ENCODE measurements around the gene SPAG5. TPM values are rescaled to one million over a fixed set of nuclear protein-coding genes. Genes with fewer than 3 reads are reported as not detected.
A peak's percentile ranks its signal among the peaks of the same experiment; 100 is the strongest.
"Not testable (repeated sequence)": the region's sequence is repeated elsewhere in the genome, so short reads cannot be mapped to it uniquely, and the experiment has no call there.

Gene SPAG5
- total RNA-seq, 2 donors from 2014 or later = 80.7 to 198 TPM

GRCh38 chr17:28622186-28622585, 23.4 kb upstream of the SPAG5 start:
- Mint-ChIP-seq H3K4me1 (ENCODE audit: low read depth in 2 of 2) (peaks cover 0 to 5% of the 10 kb centered on the region in 2 donors), H3K4me3 (no peak overlapping the region), H3K27me3 (no peaks in the 10 kb centered on the region), H3K27ac (no peak overlapping the region), H3K9me3 (no peaks in the 10 kb centered on the region), H3K36me3 (peaks cover 42% of the 10 kb centered on the region)
- DNase-seq (ENCODE audit: low spot score) = no peak
- no peak for ATAC-seq

GRCh38 chr17:28620010-28620409, 21.2 kb upstream of the SPAG5 start:
- peaks cover 39% of the 10 kb centered on the region for H3K36me3 Mint-ChIP-seq
- no peaks in the 10 kb centered on the region for H3K9me3 Mint-ChIP-seq
- no peak overlapping the region for H3K27ac Mint-ChIP-seq
- H3K4me1 Mint-ChIP-seq (ENCODE audit: low read depth in 2 of 2) = peaks cover 0 to 2% of the 10 kb centered on the region in 2 donors
- no peaks in the 10 kb centered on the region for H3K27me3 Mint-ChIP-seq
- ATAC-seq (no peak), DNase-seq (ENCODE audit: low spot score) (no peak)
- no peak overlapping the region for H3K4me3 Mint-ChIP-seq

DNA sequence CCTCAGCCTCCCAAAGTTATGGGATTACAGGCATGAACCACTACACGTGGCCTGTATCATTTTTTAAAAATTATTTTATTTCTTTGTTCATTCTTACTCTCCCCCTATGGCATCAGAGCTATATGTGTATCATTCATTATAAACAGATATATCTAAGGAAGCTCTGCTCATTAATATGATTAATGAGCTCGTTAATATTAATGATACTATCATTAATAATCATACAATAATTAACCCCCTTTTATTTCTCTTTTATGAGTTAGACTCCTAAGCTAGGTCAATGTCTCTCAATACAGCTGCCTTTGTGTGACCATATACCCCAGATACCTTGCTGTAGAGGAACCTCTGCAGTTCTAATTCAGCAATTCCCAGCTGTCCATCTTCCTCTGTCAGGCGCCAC, 19.6 kb upstream of the SPAG5 start:
- peaks cover 0 to 4% of the 10 kb centered on the region in 2 donors for H3K4me1 Mint-ChIP-seq (ENCODE audit: low read depth in 2 of 2)
- no peak overlapping the region for H3K4me3 Mint-ChIP-seq
- H3K36me3 Mint-ChIP-seq = peaks cover 40% of the 10 kb centered on the region
- no peaks in the 10 kb centered on the region for H3K27me3 Mint-ChIP-seq
- H3K27ac Mint-ChIP-seq = no peak overlapping the region
- ATAC-seq (no peak), DNase-seq (ENCODE audit: low spot score) (no peak)
- no peaks in the 10 kb centered on the region for H3K9me3 Mint-ChIP-seq

GRCh38 chr17:28616281-28616680, 17.5 kb upstream of the SPAG5 start:
- peaks cover 0 to 4% of the 10 kb centered on the region in 2 donors for H3K4me1 Mint-ChIP-seq (ENCODE audit: low read depth in 2 of 2)
- H3K9me3 Mint-ChIP-seq = no peaks in the 10 kb centered on the region
- no peaks in the 10 kb centered on the region for H3K27me3 Mint-ChIP-seq
- DNase-seq (ENCODE audit: low spot score) (no peak), ATAC-seq (no peak)
- H3K4me3 Mint-ChIP-seq = no peak overlapping the region
- H3K27ac Mint-ChIP-seq = no peak overlapping the region
- peaks cover 30% of the 10 kb centered on the region for H3K36me3 Mint-ChIP-seq

DNA sequence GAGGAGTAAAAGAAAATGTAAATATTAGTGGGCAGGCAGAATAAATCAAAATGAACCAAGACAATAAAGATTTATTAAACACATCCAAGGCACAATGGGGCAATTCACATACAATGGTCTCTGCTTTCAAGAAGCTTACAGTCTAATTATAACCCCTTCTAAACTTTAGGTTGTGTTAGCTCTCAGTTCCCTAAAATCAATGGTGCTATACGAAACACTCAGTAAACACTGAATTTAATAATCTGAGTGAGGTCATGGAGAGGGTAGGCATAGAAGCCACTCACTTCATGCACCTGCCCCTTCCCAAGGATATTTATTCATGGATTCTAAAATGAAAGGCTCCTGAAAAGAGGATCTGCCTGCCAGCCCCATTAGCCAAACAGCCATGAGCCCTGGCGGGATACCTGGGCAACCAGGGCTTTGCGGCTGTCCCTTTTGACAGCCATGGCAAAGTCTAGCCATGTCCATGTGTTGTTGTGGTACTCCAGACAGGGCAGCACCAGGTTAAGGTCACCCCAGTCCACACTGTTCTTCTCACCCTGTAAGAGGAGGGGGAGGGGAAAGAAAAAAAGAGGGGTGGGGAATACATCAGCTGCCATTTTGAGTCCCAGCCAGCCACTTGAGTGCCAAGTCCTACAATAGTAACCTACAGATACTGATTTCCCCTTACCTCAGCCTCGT, 16.6 kb upstream of the SPAG5 start:
- no peaks in the 10 kb centered on the region for H3K9me3 Mint-ChIP-seq
- no peak for ATAC-seq
- H3K27ac Mint-ChIP-seq = no peak overlapping the region
- peaks cover 0 to 4% of the 10 kb centered on the region in 2 donors for H3K4me1 Mint-ChIP-seq (ENCODE audit: low read depth in 2 of 2)
- DNase-seq (ENCODE audit: low spot score) = no peak
- no peaks in the 10 kb centered on the region for H3K27me3 Mint-ChIP-seq
- no peak overlapping the region for H3K4me3 Mint-ChIP-seq
- peaks cover 24% of the 10 kb centered on the region for H3K36me3 Mint-ChIP-seq

- H3K4me1 Mint-ChIP-seq (ENCODE audit: low read depth in 2 of 2) = peaks cover 0 to 4% of the 10 kb centered on the region in 2 donors
- no peaks in the 10 kb centered on the region for H3K27me3 Mint-ChIP-seq
- ATAC-seq (no peak), DNase-seq (ENCODE audit: low spot score) (no peak)
- no peak within 1 kb of the TSS for H3K27ac Mint-ChIP-seq
- H3K36me3 Mint-ChIP-seq = peaks cover 15% of the 10 kb centered on the region
- no peak within 1 kb of the TSS for H3K4me3 Mint-ChIP-seq
- H3K9me3 Mint-ChIP-seq = no peaks in the 10 kb centered on the region
These were observed 15.1 kb upstream of the SPAG5 start, which contains the start of gene RSKR for GRCh38 chr17:28613931-28614381. Gene RSKR (minus strand): TSS chr17:28614185. CDS start chr17:28614161, 24 bp downstream.

- Mint-ChIP-seq H3K4me3 (no peak overlapping the region), H3K9me3 (no peaks in the 10 kb centered on the region), H3K27ac (no peak overlapping the region), H3K27me3 (no peaks in the 10 kb centered on the region), H3K36me3 (peaks cover 15% of the 10 kb centered on the region), H3K4me1 (ENCODE audit: low read depth in 2 of 2) (peaks cover 0 to 4% of the 10 kb centered on the region in 2 donors)
- ATAC-seq = peak in 1 of 2 donors; percentile 25
- no peak for DNase-seq (ENCODE audit: low spot score)
These were observed 14.4 kb upstream of the SPAG5 start for GRCh38 chr17:28612936-28613872.

DNA sequence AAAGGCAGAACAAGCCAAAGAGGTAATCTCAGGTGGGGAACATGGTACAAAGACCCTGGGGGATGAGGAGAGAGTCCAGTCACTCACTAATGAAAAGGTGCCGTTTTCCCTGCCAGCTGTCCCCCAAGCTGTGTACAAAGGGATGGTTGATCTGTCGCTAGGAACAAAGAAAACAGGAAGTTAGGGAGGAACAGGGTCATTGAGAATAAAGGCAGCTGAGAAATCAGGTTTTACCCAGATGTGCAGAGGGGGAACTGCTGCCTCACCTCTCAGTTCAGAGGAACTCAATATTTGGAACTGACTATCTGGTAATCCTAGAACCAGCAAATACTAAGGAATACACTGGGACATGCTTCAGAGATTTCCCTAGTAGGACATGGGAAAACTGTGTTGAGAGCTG, 13.7 kb upstream of the SPAG5 start:
- DNase-seq (ENCODE audit: low spot score) (no peak), ATAC-seq (no peak)
- Mint-ChIP-seq H3K9me3 (no peaks in the 10 kb centered on the region), H3K36me3 (peaks cover 15% of the 10 kb centered on the region), H3K27ac (no peak overlapping the region), H3K27me3 (no peaks in the 10 kb centered on the region), H3K4me1 (ENCODE audit: low read depth in 2 of 2) (peaks cover 0 to 4% of the 10 kb centered on the region in 2 donors), H3K4me3 (no peak overlapping the region)

DNA sequence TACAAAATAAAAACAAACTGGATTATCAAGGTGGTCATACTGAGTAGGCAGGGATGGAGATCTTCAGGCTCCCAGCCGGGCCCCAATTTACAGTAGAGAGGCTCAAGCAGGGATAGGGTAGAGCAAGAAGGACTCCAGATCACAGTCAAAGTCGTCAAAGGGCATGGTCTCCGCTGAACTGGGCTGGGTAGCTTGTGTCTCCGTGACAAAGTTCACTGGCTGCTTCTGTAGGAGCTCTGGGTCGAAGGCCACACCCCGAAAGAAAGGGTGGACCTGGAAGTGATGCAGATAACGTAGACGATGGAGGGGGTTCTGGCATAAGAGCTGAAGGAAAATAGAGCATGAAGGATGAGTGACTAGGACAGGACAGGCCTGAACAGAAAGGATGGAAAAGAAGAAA, 11.6 kb upstream of the SPAG5 start:
- Mint-ChIP-seq H3K27ac (no peak overlapping the region), H3K36me3 (peaks cover 10% of the 10 kb centered on the region)

GRCh38 chr17:28604031-28604430, 5.2 kb upstream of the SPAG5 start:
- H3K9me3 Mint-ChIP-seq; H3K4me3 Mint-ChIP-seq; H3K27ac Mint-ChIP-seq; ATAC-seq; H3K4me1 Mint-ChIP-seq (ENCODE audit: low read depth in 2 of 2); H3K27me3 Mint-ChIP-seq; H3K36me3 Mint-ChIP-seq; DNase-seq (ENCODE audit: low spot score): not testable (repeated sequence)

More for the DNA sequence above, 11.6 kb upstream of the SPAG5 start:
- H3K4me1 Mint-ChIP-seq (ENCODE audit: low read depth in 2 of 2) = peaks cover 0 to 4% of the 10 kb centered on the region in 2 donors
- H3K9me3 Mint-ChIP-seq = no peaks in the 10 kb centered on the region
- no peak overlapping the region for H3K4me3 Mint-ChIP-seq
- ATAC-seq (no peak), DNase-seq (ENCODE audit: low spot score) (no peak)
- no peaks in the 10 kb centered on the region for H3K27me3 Mint-ChIP-seq

GRCh38 chr17:28599311-28600184, 723 bp upstream of the SPAG5 start:
- Mint-ChIP-seq H3K27ac (peak overlapping the region; percentile 93 to 99), H3K4me1 (ENCODE audit: low read depth in 2 of 2) (peaks cover 23 to 24% of the 10 kb centered on the region in 2 donors), H3K36me3 (peaks cover 8% of the 10 kb centered on the region), H3K27me3 (no peaks in the 10 kb centered on the region), H3K9me3 (no peaks in the 10 kb centered on the region), H3K4me3 (peak overlapping the region; percentile 94)
- peak; percentile 64 for DNase-seq (ENCODE audit: low spot score)
- ATAC-seq = peak; percentile 81 to 84

- no peaks in the 10 kb centered on the region for H3K9me3 Mint-ChIP-seq
These were observed 436 bp downstream of the SPAG5 start for GRCh38 chr17:28598389-28598788.

More at GRCh38 chr17:28598389-28598788, 436 bp downstream of the SPAG5 start:
- H3K27me3 Mint-ChIP-seq = no peaks in the 10 kb centered on the region
- DNase-seq (ENCODE audit: low spot score) (no peak), ATAC-seq (no peak)
- H3K27ac Mint-ChIP-seq = peak overlapping the region; percentile 93 to 99
- H3K36me3 Mint-ChIP-seq = peaks cover 8% of the 10 kb centered on the region
- peak overlapping the region; percentile 94 for H3K4me3 Mint-ChIP-seq
- H3K4me1 Mint-ChIP-seq (ENCODE audit: low read depth in 2 of 2) = peaks cover 23 to 24% of the 10 kb centered on the region in 2 donors
